HCEC 1CT (cell line): Measurements from ENCODE around the gene SIDT1.

Experiments
- DNase-seq: peaks from one replicate; pipeline ENCODE4 v3.0.0-alpha.2; 2017

Gene SIDT1

GRCh38 chr3:113546414-113546893, 14.1 kb downstream of the SIDT1 start:
- DNase-seq = no peak

GRCh38 chr3:113548501-113548900, 16.1 kb downstream of the SIDT1 start:
- no peak for DNase-seq

- no peak for DNase-seq
Observed at GRCh38 chr3:113551820-113552219, 19.5 kb downstream of the SIDT1 start.

- DNase-seq = no peak
Observed at GRCh38 chr3:113552851-113553250, 20.5 kb downstream of the SIDT1 start.

- no peak for DNase-seq
Observed at GRCh38 chr3:113555138-113555537, 22.8 kb downstream of the SIDT1 start.

- DNase-seq = no peak
Observed at GRCh38 chr3:113556316-113556945, 24.1 kb downstream of the SIDT1 start.

GRCh38 chr3:113556946-113557335, 24.6 kb downstream of the SIDT1 start:
- no peak for DNase-seq

GRCh38 chr3:113557374-113557773, 25.0 kb downstream of the SIDT1 start:
- peak; percentile 57 for DNase-seq

- DNase-seq = no peak
Observed at GRCh38 chr3:113559009-113559408, 26.7 kb downstream of the SIDT1 start.

- no peak for DNase-seq
Observed at GRCh38 chr3:113560271-113560670, 27.9 kb downstream of the SIDT1 start.

- peak; percentile 41 for DNase-seq
Observed at GRCh38 chr3:113560831-113561623, 28.7 kb downstream of the SIDT1 start.

- DNase-seq = no peak
Observed at GRCh38 chr3:113565555-113565954, 33.2 kb downstream of the SIDT1 start.

GRCh38 chr3:113570158-113570557, 37.8 kb downstream of the SIDT1 start:
- no peak for DNase-seq

- no peak for DNase-seq
Observed at GRCh38 chr3:113571360-113571759, 39.0 kb downstream of the SIDT1 start.

GRCh38 chr3:113573728-113574127, 41.4 kb downstream of the SIDT1 start:
- no peak for DNase-seq

- DNase-seq = no peak
Observed at GRCh38 chr3:113574213-113574612, 41.9 kb downstream of the SIDT1 start.

- DNase-seq = no peak
Observed at GRCh38 chr3:113575206-113575605, 42.9 kb downstream of the SIDT1 start.

GRCh38 chr3:113585228-113585627, 52.9 kb downstream of the SIDT1 start:
- no peak for DNase-seq

GRCh38 chr3:113585720-113586119, 53.4 kb downstream of the SIDT1 start:
- no peak for DNase-seq

- no peak for DNase-seq
Observed at GRCh38 chr3:113588806-113589205, 56.5 kb downstream of the SIDT1 start.

- no peak for DNase-seq
Observed at GRCh38 chr3:113589971-113590370, 57.6 kb downstream of the SIDT1 start.

GRCh38 chr3:113590983-113591382, 58.6 kb downstream of the SIDT1 start:
- DNase-seq = no peak

- DNase-seq = no peak
Observed at GRCh38 chr3:113594066-113594465, 61.7 kb downstream of the SIDT1 start.

- no peak for DNase-seq
Observed at GRCh38 chr3:113597596-113598354, 65.4 kb downstream of the SIDT1 start.
